Stimulated activated CD4-positive, alpha-beta T cell treated with anti-CD3 and anti-CD28 coated beads, Interleukin-1b, Interleukin-23, amount 100 ng/mL, for 4 hours (primary cell): Measurements from ENCODE around the gene CNTNAP5.

ENCODE experiments used
- DNase-seq, 2 donors: peaks; one replicate each; pipeline ENCODE4 v3.0.0-alpha.2; 2020; ENCODE audit warnings: low read depth in 2 of 2

Gene CNTNAP5

DNA sequence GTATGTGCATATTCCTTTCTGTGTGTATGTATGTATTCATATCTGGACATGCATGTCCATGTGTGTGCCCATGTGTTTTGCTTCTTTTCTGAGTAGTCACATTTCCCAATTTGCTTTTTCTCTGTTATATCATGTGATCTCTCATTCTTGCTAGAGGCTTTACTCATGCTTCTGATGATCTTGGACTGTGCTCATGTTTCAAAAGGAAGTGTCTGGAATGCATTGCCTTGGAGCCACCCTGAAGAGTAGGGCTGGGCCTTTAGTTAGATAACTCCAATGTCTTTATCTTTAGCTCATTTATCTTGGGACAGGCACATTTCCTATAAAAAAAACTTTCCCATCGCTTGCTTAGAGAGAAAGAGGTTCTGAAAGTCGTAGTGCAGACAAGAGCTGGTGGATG, 859.2 kb downstream of the CNTNAP5 start:
- DNase-seq, result no peak

DNA sequence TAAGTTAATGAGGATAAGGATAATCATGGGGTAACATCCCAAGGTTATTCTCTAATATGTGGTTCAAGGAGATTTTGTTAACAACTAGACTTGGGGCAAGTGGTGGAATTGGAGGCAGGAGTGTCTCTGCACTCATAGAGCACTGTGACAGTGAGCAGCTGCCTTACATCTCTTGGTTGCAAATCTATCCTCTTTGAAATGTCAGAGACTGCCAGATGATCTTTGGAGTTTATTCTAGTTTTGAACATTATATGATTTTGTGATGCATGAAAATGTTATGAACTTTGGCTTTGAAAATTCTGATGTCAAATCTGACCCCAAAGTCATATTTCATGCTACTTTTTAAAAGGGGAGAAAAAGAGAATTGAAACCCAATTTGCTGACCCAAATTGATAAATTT, 861.1 kb downstream of the CNTNAP5 start:
- DNase-seq, result no peak

DNA sequence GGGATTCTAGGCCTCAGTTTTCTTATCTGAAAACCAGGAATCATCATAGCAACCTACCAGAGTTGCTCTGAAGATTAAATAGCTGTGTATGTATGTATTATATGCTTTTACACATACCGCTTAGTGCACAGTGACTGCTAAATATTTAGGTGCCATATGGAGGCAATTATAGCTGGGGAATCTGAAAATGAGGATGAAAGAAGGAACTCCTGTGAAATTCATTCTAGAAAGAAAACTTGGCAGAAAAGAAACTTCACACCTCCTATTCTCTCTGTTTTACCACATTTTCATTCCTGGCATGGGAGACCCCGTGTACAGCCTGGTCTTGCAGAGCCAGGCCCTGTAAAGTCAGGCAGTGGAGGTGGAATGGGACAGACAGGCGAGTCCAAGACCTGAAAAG, 862.4 kb downstream of the CNTNAP5 start:
- DNase-seq, result no peak

DNA sequence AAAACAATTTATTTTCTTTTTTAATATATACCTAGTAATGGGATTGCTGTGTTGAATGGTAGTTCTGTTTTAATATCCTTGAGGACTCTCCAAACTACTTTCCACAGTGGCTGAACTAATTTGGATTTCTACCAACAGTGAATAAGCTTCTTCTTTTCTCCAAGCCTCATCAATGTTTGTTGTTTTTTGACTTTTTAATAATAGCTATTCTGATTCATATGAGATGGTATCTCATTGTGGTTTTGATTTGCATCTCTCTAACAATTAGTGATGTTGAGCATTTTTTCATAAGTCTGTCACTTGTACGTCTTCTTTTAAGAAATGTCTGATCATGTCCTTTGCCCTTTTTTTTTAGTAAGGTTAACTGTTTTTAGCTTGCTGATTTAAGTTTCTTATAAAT, 863.3 kb downstream of the CNTNAP5 start:
- no peak for DNase-seq

DNA sequence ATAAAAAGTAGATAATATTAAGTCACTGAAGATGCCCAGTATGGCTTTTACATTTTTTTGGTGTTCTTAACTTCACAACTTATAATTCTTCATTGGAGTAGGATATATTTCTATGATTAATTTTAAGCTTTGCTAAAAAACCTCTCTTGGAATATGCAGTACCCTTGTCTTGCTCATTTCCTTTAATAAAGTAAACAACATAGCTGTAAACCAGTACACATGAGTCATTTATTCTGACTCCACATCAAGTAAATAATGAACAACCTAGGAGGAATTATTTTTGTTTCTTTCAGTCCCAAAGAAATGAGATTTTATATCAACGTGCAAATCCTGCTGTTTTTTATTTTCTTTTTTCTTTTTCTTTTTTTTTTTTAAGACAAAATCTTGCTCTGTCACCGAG, 869.1 kb downstream of the CNTNAP5 start:
- DNase-seq, result no peak

DNA sequence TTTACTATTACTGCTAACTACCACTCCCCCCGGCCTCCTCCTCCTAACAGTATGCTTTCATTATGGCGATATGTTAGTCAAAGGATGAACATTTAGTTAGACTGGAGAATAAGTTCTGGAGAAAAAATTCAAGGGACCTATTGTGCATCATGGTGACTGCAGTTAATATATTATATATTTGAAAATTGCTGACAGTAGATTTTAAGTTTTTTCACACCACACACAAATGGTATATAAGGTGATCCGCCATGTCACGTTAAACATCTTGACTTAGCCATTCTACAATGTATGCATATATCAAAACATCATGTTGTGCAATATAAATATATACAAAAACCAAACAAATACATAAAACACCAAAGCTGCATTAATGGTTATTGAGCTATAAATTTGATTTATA, 873.7 kb downstream of the CNTNAP5 start:
- DNase-seq, result no peak

DNA sequence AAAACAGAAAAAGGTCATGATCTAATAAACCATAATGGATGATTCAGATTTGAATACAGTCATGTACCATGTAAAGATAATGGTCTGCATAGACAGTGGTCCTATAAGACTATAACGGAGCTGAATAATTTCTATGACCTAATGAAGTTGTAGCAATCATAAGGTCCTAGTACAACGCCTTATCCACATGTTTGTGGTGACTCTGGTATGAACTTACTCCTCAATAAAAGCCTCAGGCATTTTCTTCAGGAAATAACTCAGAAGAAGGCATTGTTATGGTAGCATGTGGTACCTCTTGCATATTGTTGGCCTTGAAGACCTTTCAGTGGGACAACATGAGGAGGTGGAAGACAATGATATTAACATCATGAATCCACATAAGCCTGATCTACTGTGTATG, 883.3 kb downstream of the CNTNAP5 start:
- no peak for DNase-seq

DNA sequence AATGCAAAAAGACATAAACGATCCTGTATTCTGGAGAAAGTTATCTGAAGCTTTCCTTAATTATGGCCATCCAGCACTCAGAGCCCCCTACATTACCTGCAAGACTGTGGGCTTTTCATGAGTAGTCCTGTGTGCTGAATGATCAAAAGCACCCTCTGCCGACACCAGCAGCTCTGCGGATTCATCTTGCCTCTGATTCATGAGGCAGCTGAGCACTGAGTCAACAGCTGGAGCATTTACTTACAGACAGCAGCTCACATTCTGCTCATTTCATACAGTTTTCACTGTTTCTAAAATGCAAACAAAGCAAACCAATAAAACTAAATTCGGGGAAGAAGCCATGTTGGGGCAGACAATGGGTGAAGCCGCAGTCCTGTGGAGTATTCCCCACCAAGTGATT, 886.5 kb downstream of the CNTNAP5 start:
- no peak for DNase-seq

DNA sequence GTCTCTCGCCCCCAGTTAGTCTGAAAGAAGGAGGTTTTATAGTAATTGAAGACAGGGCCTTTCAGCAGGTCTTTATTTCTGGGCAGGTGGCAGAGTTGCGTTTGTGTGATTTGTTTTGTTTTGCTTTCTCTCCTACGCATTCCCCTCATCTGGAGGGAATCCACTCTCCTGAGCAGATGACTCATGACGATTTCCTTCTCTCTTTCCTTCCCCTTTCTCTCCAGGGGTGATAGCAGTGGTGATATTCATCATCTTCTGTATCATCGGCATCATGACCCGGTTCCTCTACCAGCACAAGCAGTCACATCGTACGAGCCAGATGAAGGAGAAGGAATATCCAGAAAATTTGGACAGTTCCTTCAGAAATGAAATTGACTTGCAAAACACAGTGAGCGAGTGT, 888.8 kb downstream of the CNTNAP5 start:
- no peak for DNase-seq

DNA sequence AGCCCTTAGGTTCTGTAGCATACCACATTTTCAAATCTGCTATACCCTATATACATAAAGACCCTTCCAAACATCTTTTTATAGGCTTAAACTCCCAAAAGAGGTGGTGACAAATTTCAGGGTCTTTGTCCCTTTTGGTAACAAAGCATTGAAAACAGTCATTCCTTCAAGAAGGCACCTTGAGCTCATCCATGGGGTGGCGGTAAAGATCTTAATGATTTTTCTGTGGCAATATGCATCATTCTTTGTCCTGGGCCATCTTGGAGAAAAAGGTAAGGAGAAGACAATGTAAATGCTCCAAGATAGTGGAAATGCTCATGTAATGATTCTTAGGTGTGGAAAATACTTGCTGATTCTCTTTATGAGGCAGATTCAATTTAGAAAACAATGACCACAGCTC, 890.5 kb downstream of the CNTNAP5 start:
- no peak for DNase-seq

DNA sequence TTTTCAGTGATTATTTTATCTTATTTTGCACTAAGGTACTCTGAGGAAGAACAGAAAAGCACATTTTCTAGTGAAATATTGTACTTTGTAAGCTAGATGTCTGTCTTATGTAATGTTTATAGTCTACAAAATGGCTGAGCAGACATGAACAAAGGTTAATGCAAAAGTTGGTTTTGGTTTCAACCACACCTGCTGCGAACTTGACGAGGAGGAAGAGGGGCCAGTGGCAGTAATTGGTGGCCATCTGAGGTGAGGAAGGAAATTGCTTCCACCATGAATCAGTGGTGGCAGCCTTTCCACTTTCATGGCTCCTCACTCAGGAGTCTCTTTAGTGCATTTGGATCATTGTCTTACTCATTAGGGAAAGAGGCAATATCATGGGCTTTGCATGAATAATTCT, 894.2 kb downstream of the CNTNAP5 start:
- no peak for DNase-seq

DNA sequence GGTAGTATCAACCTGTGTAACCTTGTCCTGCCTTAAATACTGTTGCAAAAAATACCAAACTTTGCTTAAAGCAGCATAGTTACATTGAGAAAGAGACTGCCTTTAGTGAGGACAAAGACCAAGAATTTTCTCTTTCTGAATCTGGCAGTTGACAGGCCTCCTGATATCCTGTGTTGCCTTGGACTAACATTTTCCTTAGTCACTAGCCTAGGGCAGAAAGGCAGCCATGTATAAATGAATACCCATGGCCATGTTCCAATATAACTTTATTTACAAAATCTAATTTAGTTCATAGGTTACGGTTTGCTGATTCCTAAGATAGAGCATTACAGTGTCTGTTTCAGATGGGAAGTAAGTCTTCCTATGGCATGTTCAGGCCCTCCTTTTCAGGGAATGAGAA, 895.4 kb downstream of the CNTNAP5 start:
- DNase-seq, result no peak

DNA sequence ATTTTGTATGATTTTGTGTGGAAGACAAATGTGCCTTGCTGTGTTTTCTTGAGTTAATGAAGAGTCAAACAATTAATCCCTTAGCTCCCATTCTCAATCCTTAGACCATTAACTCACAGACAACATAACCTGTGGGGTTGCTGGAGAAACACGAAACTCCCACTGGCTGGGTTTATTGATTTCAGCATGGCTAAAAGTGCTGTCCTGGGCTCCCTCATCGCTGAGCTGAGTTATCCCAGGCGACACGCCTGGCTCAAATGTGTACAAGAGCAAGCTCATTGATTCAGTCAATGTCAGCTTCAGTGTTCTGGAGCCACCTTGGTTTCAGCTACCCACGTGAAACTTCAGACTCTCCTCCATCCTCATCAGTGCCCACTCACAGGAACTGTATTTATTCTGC, 896.1 kb downstream of the CNTNAP5 start:
- DNase-seq, result no peak

DNA sequence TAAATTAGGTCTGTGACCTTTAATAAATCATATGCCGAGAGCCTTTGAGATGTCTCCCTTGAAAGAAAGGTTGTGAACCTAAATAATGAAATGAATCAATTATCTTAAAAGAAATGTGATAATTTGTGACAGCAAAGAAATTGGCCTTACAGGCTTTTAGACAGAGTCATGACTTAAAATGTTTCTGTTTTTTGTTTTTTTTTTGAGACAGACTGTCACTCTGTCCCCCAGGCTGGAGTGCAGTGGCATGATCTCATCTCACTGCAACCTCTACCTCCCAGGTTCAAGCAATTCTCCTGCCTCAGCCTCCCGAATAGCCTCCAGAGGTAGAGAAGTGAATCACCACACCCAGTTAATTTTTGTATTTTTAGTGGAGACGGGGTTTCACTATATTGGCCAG, 898.0 kb downstream of the CNTNAP5 start:
- no peak for DNase-seq

DNA sequence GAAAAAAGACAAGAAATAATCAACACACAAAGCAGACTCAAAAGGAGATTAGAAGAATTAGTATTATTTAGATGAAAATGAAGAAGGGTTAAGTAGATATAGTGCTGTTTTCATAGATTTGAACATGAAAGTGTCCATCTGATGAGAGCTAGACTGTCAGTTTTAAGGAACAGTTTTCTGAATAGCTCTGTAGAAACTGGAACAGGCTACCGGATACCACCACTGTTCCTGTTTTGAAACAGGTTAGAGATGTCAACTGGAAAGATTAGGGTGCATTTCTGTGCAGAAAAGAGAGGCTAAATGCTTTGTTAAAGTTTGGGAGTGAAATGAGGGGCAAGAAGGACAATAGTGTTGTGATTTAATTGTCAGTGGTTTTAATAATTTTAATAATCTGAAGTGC, 908.8 kb downstream of the CNTNAP5 start:
- no peak for DNase-seq

DNA sequence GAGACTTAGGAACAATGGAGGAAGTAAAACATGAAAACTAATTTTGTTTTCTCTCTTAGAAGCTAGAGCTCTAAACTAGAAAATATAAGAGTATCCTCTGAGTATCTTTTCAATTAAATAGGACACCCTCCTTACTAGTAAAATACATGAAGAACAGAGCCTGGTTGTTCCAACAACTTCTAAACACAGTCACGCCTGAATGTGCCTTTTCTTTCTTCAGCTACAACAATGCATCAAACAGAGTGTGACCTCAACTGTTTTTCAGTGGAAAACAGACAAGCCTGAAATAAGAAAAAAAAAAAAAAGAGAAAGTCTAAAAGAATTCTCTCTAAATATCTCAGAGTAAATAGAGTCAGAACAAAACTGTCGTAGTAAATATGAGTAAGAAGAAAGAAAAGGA, 928.8 kb downstream of the CNTNAP5 start:
- DNase-seq, result no peak

DNA sequence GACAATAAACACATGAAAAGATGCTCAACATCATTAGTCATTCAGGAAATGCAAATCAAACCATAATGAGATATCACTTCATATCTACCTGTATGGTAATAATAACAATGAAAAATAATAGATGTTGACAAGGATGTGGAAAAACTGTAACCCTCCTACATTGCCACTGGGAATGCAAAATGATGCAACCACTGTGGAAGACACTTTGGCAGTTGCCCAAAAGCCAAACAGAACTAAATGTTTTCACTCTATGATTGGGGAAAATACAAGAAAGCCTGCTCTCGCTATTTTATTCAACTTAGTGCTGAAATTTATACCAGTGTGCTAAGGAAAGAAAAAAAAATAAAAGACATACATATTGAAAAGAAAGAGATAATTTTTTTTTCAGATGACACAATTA, 934.5 kb downstream of the CNTNAP5 start:
- DNase-seq, result no peak

DNA sequence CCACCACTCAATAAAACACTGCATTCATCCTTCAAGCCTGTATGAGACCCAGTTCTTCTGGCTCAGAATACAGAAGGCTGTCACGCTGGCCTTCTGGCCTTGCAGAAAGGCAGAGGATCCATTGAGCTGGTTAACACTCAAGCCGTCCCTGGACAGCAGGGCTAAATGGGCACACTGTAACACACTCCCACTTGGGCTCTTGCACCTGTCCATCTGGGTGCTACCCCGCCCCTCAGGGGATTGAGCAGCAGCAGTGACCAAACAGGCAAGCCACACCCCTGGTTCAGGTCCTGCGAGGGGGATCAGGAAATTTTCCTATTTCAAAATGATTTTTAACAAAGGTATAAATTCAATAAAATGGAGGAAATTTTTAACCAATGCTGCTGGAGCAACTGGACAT, 936.0 kb downstream of the CNTNAP5 start:
- no peak for DNase-seq
